ENCODE data around the gene CNOT3. TPM values are rescaled to one million over a fixed set of nuclear protein-coding genes. Genes with fewer than 3 reads are reported as not detected.
A peak's percentile ranks its signal among the peaks of the same experiment; 100 is the strongest.

The CNOT3 gene
- total and polyA plus RNA-seq, 2 of the 13 experiments (the other 11 are each of a cell fraction or from before 2014, with no cell fraction given), result 4.3 to 5.8 TPM

GRCh38 chr19:54159352-54160181 is 22.0 kb downstream of the CNOT3 start, which contains the start of gene LENG1 (continued):
- no peak for TF ChIP-seq ZNF619 (CRISPR knock-in tag; IDR thresholded peaks at IDR 0.05)
- TF ChIP-seq KLF9 (CRISPR knock-in tag; IDR thresholded peaks at IDR 0.05; ENCODE audit: low read depth), result no peak
- peak; percentile 41; the same call in 1 of the 2 replicates for TF ChIP-seq MXD3 (CRISPR knock-in tag; IDR thresholded peaks at IDR 0.05)
- TF ChIP-seq MIER2 (CRISPR knock-in tag; IDR thresholded peaks at IDR 0.05), result no peak
- TF ChIP-seq GATAD2A (CRISPR knock-in tag; IDR thresholded peaks at IDR 0.05), result no peak; the same call in 1 of the 2 replicates
- TF ChIP-seq ZNF639 (CRISPR knock-in tag; conservative IDR thresholded peaks at IDR 0.05), result peak; percentile 67; the same call in 1 of the 2 replicates
- TF ChIP-seq ZBTB20 (CRISPR knock-in tag; IDR thresholded peaks at IDR 0.05; ENCODE audit: borderline replicate concordance, low read depth), result no peak
- peak; percentile 82 for TF ChIP-seq GATAD1 (CRISPR knock-in tag; IDR thresholded peaks at IDR 0.05)
- TF ChIP-seq HMGXB3 (CRISPR knock-in tag; IDR thresholded peaks at IDR 0.05; ENCODE audit: borderline replicate concordance), result peak; percentile 90
- TF ChIP-seq ZSCAN5A (CRISPR knock-in tag; IDR thresholded peaks at IDR 0.05; ENCODE audit: borderline replicate concordance), result 0 out of 2 replicates have a peak, but pooled peaks have one; percentile 26
- no peak for TF ChIP-seq RARA (CRISPR knock-in tag; IDR thresholded peaks at IDR 0.05)
- TF ChIP-seq ZNF256 (CRISPR knock-in tag; conservative IDR thresholded peaks at IDR 0.05), result no peak
- TF ChIP-seq ZNF770 (CRISPR knock-in tag; IDR thresholded peaks at IDR 0.05), result no peak
- no peak for TF ChIP-seq ZNF513 (CRISPR knock-in tag; conservative IDR thresholded peaks at IDR 0.05)
- 0 out of 2 replicates have a peak, but pooled peaks have one; percentile 12 for TF ChIP-seq ZNF746 (CRISPR knock-in tag; IDR thresholded peaks at IDR 0.05)
- no peak for TF ChIP-seq ZNF772 (CRISPR knock-in tag; IDR thresholded peaks at IDR 0.05)

Measured in HepG2 (cell line).